GM12878 (cell line): ENCODE data around the gene ST6GALNAC3. TPM values are rescaled to one million over a fixed set of nuclear protein-coding genes. Genes with fewer than 3 reads are reported as not detected.

Experiments
- ATAC-seq: fragments of 200-7000 bp; cut with Tn5 transposase; 3 replicates; pipeline ENCODE4 v1.9.1; 2020; ENCODE audit warnings: mild to moderate bottlenecking, moderate library complexity
- BruUV-seq: library from RNA; stranded (reverse); fragments of 400-500 nt; replicated peaks from 2 replicates; lab custom pipeline; 2021; lab: Mats Ljungman, UMichigan
- CTCF ChIA-PET: fragments of 300-600 bp; sonication (Branson Sonifier 250); formaldehyde crosslinking; extraction: SDS; loops from one replicate; lab custom pipeline; 2021; ENCODE audit warnings: inconsistent platforms; lab: Yijun Ruan, JAX
- POLR2A ChIA-PET: fragments of 350-600 bp; formaldehyde crosslinking; extraction: SDS; loops from one replicate; lab custom pipeline; 2021; ENCODE audit warnings: inconsistent platforms; lab: Charles Lee
- RAD21 ChIA-PET: fragments of 300-600 bp; sonication (Branson Sonifier 250); formaldehyde crosslinking; loops from one replicate; lab custom pipeline; 2023; ENCODE audit warnings: antibody characterized with exemption; ENCODE audit not compliant: unreplicated experiment; lab: Charles Lee
- SMC1A ChIA-PET: fragments of 300-600 bp; sonication (Branson Sonifier 250); formaldehyde crosslinking; loops from one replicate; lab custom pipeline; 2023; ENCODE audit not compliant: unreplicated experiment, uncharacterized antibody; lab: Charles Lee
- DNase-seq: peaks from one replicate; pipeline ENCODE4 v3.0.0-alpha.2; 2011; ENCODE audit warnings: low read depth, low spot score
- FAIRE-seq: peaks from 3 replicates; lab custom pipeline; 2011; peaks lifted over from hg19 to GRCh38; lab: Jason Lieb, UNC
- H2AFZ ChIP-seq: 2 replicates; pipeline ENCODE4 v1.6.0; 2011; ENCODE audit warnings: low read depth, low read length, control low read depth; ENCODE audit not compliant: control insufficient read depth
- H3K27ac ChIP-seq: 2 replicates; pipeline ENCODE4 v1.5.1; 2011; ENCODE audit warnings: control low read depth; ENCODE audit not compliant: control insufficient read depth, insufficient read depth
- H3K27me3 ChIP-seq, 2 experiments: replicated peaks in 1 of 2; 2 replicates each; pipeline versions ENCODE4 v1.6.0 to v1.6.1; 2011; ENCODE audit warnings: low read length in 1 of 2; ENCODE audit not compliant: control insufficient read depth in 2 of 2, insufficient read depth in 2 of 2
- H3K36me3 ChIP-seq, 2 experiments: 2 replicates each; pipeline ENCODE4 v1.5.1; 2011; ENCODE audit warnings: low read length in 1 of 2; ENCODE audit not compliant: control insufficient read depth in 2 of 2, insufficient read depth in 2 of 2
- H3K4me1 ChIP-seq: 2 replicates; pipeline ENCODE4 v1.6.1; 2011; ENCODE audit warnings: mild to moderate bottlenecking, low read length, moderate library complexity, mixed read lengths; ENCODE audit not compliant: control insufficient read depth, insufficient read depth
- H3K4me2 ChIP-seq: 2 replicates; pipeline ENCODE4 v1.6.0; 2011; ENCODE audit warnings: control low read depth; ENCODE audit not compliant: control insufficient read depth, insufficient read depth
- H3K4me3 ChIP-seq: fragments of 200-600 bp; sonication (generic); 2 replicates; pipeline ENCODE4 v1.5.1; 2016
- H3K79me2 ChIP-seq: 2 replicates; pipeline ENCODE4 v1.6.0; 2011; ENCODE audit warnings: low read length; ENCODE audit not compliant: control insufficient read depth, insufficient read depth
- H3K9ac ChIP-seq: 2 replicates; pipeline ENCODE4 v1.8.0; 2011; ENCODE audit warnings: low read length, control low read depth, mixed read lengths; ENCODE audit not compliant: control insufficient read depth, insufficient read depth
- H3K9me3 ChIP-seq: replicated peaks from 3 replicates; pipeline ENCODE4 v1.5.1; 2011; ENCODE audit warnings: mild to moderate bottlenecking, low read length; ENCODE audit not compliant: control insufficient read depth, insufficient read depth
- H4K20me1 ChIP-seq: 2 replicates; pipeline ENCODE4 v1.6.0; 2011; ENCODE audit not compliant: control insufficient read depth, insufficient read depth
- CHD1 ChIP-seq: IDR thresholded peaks from 2 replicates; pipeline ENCODE4 v1.6.1; 2012; ENCODE audit warnings: low read depth, low read length, improper control_type of control experiment
- CHD4 ChIP-seq: fragments of 200-600 bp; sonication (generic); IDR thresholded peaks from 2 replicates; pipeline ENCODE4 v1.6.1; 2016; ENCODE audit warnings: mild to moderate bottlenecking
- EED ChIP-seq: sonication (generic); IDR thresholded peaks from 2 replicates; pipeline ENCODE4 v1.6.1; 2016; ENCODE audit warnings: antibody characterized with exemption, low read depth
- FOXM1 ChIP-seq: IDR thresholded peaks from 2 replicates; pipeline ENCODE4 v1.6.1; 2012; ENCODE audit warnings: low read depth, mild to moderate bottlenecking, inconsistent platforms, low read length, moderate library complexity
- IKZF2 ChIP-seq, 2 experiments: fragments of 450-650 bp; IDR thresholded peaks; 2 replicates each; pipeline ENCODE4 v1.6.1; 2017; ENCODE audit warnings: mild to moderate bottlenecking in 2 of 2, moderate library complexity in 2 of 2
- IRF4 ChIP-seq: IDR thresholded peaks from 2 replicates; pipeline ENCODE4 v1.6.1; 2011; ENCODE audit warnings: low read depth, low read length
- JUND ChIP-seq: IDR thresholded peaks from 2 replicates; pipeline ENCODE4 v1.6.1; 2012; ENCODE audit warnings: low read depth, mild to moderate bottlenecking, low read length, improper control_type of control experiment, moderate library complexity
- LARP7 ChIP-seq: fragments of 450-650 bp; IDR thresholded peaks from 2 replicates; pipeline ENCODE4 v1.6.1; 2017; ENCODE audit warnings: mild to moderate bottlenecking
- NRF1 ChIP-seq: conservative IDR thresholded peaks from 2 replicates; pipeline ENCODE4 v1.6.1; 2011; ENCODE audit warnings: mild to moderate bottlenecking, low read depth, low read length, improper control_type of control experiment
- PAX8 ChIP-seq: fragments of 450-650 bp; IDR thresholded peaks from 2 replicates; pipeline ENCODE4 v1.6.1; 2017; ENCODE audit warnings: mild to moderate bottlenecking, moderate library complexity
- RFX5 ChIP-seq: IDR thresholded peaks from 2 replicates; pipeline ENCODE4 v1.6.1; 2011; ENCODE audit warnings: low read depth, low read length, improper control_type of control experiment
- SRF ChIP-seq, 2 experiments: IDR thresholded peaks; 2 replicates each; pipeline ENCODE4 v1.6.1; 2011; ENCODE audit warnings: low read depth in 2 of 2, low read length in 2 of 2, mild to moderate bottlenecking in 1 of 2, moderate library complexity in 1 of 2
- YBX1 ChIP-seq: fragments of 450-650 bp; IDR thresholded peaks from 2 replicates; pipeline ENCODE4 v1.6.1; 2016; ENCODE audit warnings: antibody characterized with exemption
- WGBS: methylation state at CpG from one replicate; pipeline ENCODE4 v1.1.6; 2016; ENCODE audit warnings: low lambda C conversion rate; ENCODE audit not compliant: insufficient replicate concordance, insufficient coverage; ENCODE audit errors: missing lambda C conversion rate; 5-methylcytosine and 5-hydroxymethylcytosine counted together
- in situ Hi-C: fragments of 300-500 bp; cut with MboI; formaldehyde crosslinking; loops from 9 replicates; pipeline ENCODE4 v1.14.3; 2018; ENCODE audit warnings: mixed read lengths
- intact Hi-C: fragments of 100-400 bp; cut with micrococcal nuclease; formaldehyde crosslinking; loops from one replicate; pipeline ENCODE4 v1.14.2; 2022; ENCODE audit not compliant: unreplicated experiment
- polyA plus RNA-seq, 11 experiments: library from polyadenylated mRNA; depleted of rRNA in 4 of 11; unstranded in 6 of 11; stranded (reverse) in 5 of 11; fragments of >200 nt; fragmentation: Nextera tagmentation in 4 of 11; fragmentation: Illumina TruSeq in 1 of 11; extraction: Ambion mirVana in 4 of 11; extraction: Trizol in 1 of 11; gene quantifications; 1 replicate in 1 of 11; 2 replicates in 10 of 11; pipeline versions ENCODE4 v1.2.1 to v1.2.3, GENCODE V29; 2011 to 2016; ENCODE audit warnings: inconsistent platforms in 2 of 11, missing spikeins in 2 of 11, low read depth in 1 of 11
- total RNA-seq, 4 experiments: library from RNA; depleted of rRNA in 3 of 4; stranded (reverse); fragments of >200 nt in 3 of 4; fragmentation: Illumina TruSeq in 1 of 4; extraction: Trizol in 1 of 4; gene quantifications; 2 replicates each; pipeline versions ENCODE4 v1.2.1 to v1.2.3, GENCODE V29; 2013 to 2021
- TF ChIP-seq, protein P1 (sequence below): fragments of 450-650 bp; IDR thresholded peaks from 2 replicates; pipeline ENCODE4 v1.6.1; 2017; ENCODE audit warnings: mild to moderate bottlenecking
- TF ChIP-seq, protein P2 (sequence below): IDR thresholded peaks from 2 replicates; pipeline ENCODE4 v1.6.1; 2011; ENCODE audit warnings: borderline replicate concordance, low read depth, mild to moderate bottlenecking, moderate library complexity, low read length; ENCODE audit not compliant: insufficient read depth, poor library complexity, severe bottlenecking

ST6GALNAC3 gene
- total and polyA plus RNA-seq, 10 of the 15 experiments (the other 5 are each of a cell fraction or from before 2014, with no cell fraction given), result 0.04 to 0.68 (median 0.18) TPM; not detected in 3

DNA sequence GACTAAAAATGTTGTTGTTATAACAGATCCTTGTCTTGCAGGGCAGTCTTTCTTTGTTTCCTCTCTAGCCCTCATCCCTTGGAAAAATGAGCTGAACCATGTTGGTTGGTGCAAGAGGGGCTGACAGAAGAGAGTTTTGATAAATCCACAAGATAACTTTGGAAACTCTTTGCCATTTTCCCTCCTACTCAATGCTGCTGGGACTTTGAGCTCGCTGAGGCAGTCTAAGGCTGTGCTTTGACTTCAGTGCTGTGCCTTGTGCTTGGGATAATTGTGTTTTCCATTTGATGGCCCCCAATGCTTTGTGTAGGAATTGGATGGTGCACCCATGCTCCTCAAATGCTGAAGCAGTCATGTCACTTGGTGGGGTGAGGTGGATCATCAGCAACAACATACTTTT lies 31.7 kb downstream of the ST6GALNAC3 start:
- no peak for DNase-seq
- H3K27me3 ChIP-seq, result no peaks in the 10 kb centered on the region
- H3K9ac ChIP-seq, result no peak overlapping the region
- no peak overlapping the region for H3K27ac ChIP-seq
- no peaks in the 10 kb centered on the region for H3K4me1 ChIP-seq
- no peaks in the 10 kb centered on the region for H4K20me1 ChIP-seq
- BruUV-seq, result no TSS peak
- in situ Hi-C loops (no loop called here), intact Hi-C loops (no loop called here)
- ChIA-PET RAD21 (no interaction called here), CTCF (no interaction called here), SMC1A (interaction anchor here (1.5 kb wide), 1 partner anchor 13 kb away, joined by 3 read pairs; no protein-coding TSS in a partner anchor), POLR2A (no interaction called here)
- H3K4me2 ChIP-seq, result no peak overlapping the region
- no peaks in the 10 kb centered on the region for H3K79me2 ChIP-seq
- no peaks in the 10 kb centered on the region for H3K36me3 ChIP-seq
- no peak overlapping the region for H3K4me3 ChIP-seq
- TF ChIP-seq IKZF2 (IDR thresholded peaks at IDR 0.05) (no peak), IRF4 (no peak), CHD4 (no peak), CHD1 (no peak), YBX1 (no peak), JUND (no peak), LARP7 (no peak), NRF1 (no peak), RFX5 (no peak), PAX8 (no peak), SRF (IDR thresholded peaks at IDR 0.05; ENCODE audit: low read depth in 2 of 2, low read length in 2 of 2) (no peak), EED (no peak), FOXM1 (no peak)
- TF ChIP-seq, protein P1, sequence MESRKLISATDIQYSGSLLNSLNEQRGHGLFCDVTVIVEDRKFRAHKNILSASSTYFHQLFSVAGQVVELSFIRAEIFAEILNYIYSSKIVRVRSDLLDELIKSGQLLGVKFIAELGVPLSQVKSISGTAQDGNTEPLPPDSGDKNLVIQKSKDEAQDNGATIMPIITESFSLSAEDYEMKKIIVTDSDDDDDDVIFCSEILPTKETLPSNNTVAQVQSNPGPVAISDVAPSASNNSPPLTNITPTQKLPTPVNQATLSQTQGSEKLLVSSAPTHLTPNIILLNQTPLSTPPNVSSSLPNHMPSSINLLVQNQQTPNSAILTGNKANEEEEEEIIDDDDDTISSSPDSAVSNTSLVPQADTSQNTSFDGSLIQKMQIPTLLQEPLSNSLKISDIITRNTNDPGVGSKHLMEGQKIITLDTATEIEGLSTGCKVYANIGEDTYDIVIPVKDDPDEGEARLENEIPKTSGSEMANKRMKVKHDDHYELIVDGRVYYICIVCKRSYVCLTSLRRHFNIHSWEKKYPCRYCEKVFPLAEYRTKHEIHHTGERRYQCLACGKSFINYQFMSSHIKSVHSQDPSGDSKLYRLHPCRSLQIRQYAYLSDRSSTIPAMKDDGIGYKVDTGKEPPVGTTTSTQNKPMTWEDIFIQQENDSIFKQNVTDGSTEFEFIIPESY, result no peak
- TF ChIP-seq, protein P2, sequence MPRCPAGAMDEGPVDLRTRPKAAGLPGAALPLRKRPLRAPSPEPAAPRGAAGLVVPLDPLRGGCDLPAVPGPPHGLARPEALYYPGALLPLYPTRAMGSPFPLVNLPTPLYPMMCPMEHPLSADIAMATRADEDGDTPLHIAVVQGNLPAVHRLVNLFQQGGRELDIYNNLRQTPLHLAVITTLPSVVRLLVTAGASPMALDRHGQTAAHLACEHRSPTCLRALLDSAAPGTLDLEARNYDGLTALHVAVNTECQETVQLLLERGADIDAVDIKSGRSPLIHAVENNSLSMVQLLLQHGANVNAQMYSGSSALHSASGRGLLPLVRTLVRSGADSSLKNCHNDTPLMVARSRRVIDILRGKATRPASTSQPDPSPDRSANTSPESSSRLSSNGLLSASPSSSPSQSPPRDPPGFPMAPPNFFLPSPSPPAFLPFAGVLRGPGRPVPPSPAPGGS, result no peak
- TF ChIP-seq, all 136 proteins: peak for 0
- Histone ChIP-seq H2AFZ (no peak overlapping the region), H3K9me3 (no peaks in the 10 kb centered on the region)
- WGBS, result 0% methylated on average over 1 of the region's 1 CpG
- no peak for FAIRE-seq
- no peak for ATAC-seq
